HG03565 (cell line): ENCODE data around the gene MAP2K5.

Experiments
- ATAC-seq: cut with Tn5 transposase; IDR thresholded peaks from one replicate; pipeline ENCODE4 v1.9.1; 2021; ENCODE audit warnings: mild to moderate bottlenecking, moderate library complexity; ENCODE audit not compliant: unreplicated experiment

Gene MAP2K5

GRCh38 chr15:67820992-67821783, 278.7 kb downstream of the MAP2K5 start:
- ATAC-seq, result no peak

GRCh38 chr15:67821784-67822440, 279.4 kb downstream of the MAP2K5 start:
- ATAC-seq, result no peak

GRCh38 chr15:67822537-67823313, 280.2 kb downstream of the MAP2K5 start:
- no peak for ATAC-seq

- ATAC-seq, result no peak
Observed at GRCh38 chr15:67823314-67824196, 281.1 kb downstream of the MAP2K5 start.

- no peak for ATAC-seq
Observed at GRCh38 chr15:67824197-67824968, 281.9 kb downstream of the MAP2K5 start.

- no peak for ATAC-seq
Observed at GRCh38 chr15:67824976-67825880, 282.7 kb downstream of the MAP2K5 start, which contains the start of gene SKOR1. Gene SKOR1 (plus strand): TSS chr15:67825509. CDS start chr15:67825603, 94 bp downstream.

GRCh38 chr15:67825881-67826716, 283.6 kb downstream of the MAP2K5 start:
- ATAC-seq, result no peak

- ATAC-seq, result no peak
Observed at GRCh38 chr15:67826717-67827561, 284.4 kb downstream of the MAP2K5 start.

- no peak for ATAC-seq
Observed at GRCh38 chr15:67827562-67828277, 285.2 kb downstream of the MAP2K5 start.

- ATAC-seq, result no peak
Observed at GRCh38 chr15:67828278-67828968, 285.9 kb downstream of the MAP2K5 start.

- ATAC-seq, result no peak
Observed at GRCh38 chr15:67828969-67829646, 286.6 kb downstream of the MAP2K5 start.

GRCh38 chr15:67829647-67830504, 287.4 kb downstream of the MAP2K5 start:
- ATAC-seq, result no peak

- no peak for ATAC-seq
Observed at GRCh38 chr15:67831363-67831762, 288.9 kb downstream of the MAP2K5 start.

- ATAC-seq, result no peak
Observed at GRCh38 chr15:67832031-67832551, 289.6 kb downstream of the MAP2K5 start.
